ENCODE measurements around the gene CEP76.
"Not testable (repeated sequence)": the region's sequence is repeated elsewhere in the genome, so short reads cannot be mapped to it uniquely, and the experiment has no call there.

The CEP76 gene

DNA sequence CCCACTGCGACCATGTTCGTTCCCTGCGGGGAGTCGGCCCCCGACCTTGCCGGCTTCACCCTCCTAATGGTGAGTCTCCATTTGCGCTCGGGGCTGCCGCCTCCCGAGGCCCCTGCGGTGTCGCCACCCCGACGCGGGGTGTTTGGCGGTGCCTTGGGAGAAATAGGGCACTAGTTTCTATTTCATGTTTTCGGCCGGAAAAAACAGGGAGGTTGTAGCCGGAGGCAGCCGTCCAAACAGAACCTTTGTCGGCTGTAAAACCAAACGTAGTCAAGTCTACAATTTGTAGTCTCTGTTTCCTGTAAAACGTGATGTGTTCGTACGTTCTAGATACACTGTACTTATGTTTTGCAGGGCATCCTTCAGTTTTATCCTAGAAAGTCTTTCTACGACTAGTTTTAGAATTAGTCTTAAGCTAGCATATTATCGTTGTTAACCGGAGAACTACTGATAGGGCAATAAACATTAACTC is 609 bp upstream of the CEP76 start:
- no peak for DNase-seq

DNA sequence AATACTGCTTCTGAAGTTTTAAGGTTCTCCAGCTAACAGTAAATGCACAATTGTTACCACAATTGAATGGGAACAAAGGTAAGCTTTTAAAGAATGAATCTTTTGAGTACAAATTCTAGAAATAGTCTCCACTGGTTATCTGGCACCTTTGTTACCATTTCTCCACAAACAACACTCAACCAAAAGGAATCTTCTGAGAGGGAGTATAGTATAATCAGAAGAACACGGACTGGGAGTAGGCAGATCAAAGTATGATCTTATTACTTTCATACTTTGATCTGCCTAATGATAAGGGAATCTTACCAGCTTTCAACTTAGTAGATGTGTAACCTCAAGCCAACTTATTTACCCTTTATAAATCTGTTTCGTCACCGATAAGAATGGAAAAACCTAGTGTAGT is 1.4 kb downstream of the CEP76 start:
- peak; percentile 10 for DNase-seq

DNA sequence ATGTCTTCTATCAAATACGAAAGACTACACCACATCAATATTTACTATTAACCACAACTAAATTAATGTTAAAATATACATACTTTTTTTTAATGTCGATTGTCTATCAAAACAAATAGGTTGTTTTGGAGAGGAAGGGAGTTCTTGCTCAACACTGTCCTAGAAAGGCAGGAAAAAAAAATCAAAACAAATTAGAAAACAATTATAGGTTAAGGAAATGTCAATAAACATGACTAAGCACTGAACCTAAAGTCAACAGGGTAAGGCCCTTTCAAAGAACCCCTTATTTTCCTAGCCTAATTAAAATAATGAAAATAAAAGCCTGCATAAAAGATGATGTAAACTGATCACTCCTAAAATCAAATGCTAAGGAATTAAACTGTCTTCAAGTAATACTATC is 2.8 kb downstream of the CEP76 start:
- DNase-seq = no peak

DNA sequence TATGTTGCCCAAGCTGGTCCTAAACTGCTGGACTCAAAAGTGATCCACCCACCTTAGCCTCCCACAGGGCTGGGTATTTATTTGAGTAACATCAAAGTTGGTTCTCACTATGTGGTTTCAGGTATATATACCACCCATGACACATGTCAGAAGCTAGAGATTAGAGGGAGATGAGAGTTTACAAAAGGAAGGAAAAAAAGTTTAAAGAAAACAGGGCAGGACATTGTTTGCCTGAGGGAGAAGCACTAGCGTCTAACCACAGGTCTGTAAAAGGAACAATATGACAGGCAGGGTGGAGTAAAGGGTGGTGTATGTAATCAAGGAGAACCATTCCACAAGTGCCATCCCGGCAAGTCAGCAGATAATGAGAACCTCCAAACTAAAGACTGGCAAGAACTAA is 8.5 kb downstream of the CEP76 start:
- DNase-seq = no peak

DNA sequence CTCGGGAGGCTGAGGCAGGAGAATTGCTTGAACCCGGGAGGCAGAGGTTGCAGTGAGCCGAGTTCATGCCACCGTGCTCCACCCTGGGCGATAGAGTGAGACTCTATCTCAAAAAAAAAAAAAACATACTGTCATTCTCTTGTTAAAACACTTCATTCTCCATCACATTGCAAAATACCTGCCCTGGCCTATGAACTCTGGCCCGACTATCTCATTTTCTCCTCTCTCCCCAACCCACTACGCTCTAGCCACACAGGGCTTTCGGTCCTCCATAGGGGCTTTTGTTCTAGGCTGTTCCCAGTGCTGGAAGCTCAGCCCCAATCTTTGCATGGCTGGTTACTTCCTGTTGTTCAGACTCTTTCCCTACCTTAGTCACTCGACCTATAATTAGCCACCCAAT is 10.3 kb downstream of the CEP76 start:
- DNase-seq = no peak

DNA sequence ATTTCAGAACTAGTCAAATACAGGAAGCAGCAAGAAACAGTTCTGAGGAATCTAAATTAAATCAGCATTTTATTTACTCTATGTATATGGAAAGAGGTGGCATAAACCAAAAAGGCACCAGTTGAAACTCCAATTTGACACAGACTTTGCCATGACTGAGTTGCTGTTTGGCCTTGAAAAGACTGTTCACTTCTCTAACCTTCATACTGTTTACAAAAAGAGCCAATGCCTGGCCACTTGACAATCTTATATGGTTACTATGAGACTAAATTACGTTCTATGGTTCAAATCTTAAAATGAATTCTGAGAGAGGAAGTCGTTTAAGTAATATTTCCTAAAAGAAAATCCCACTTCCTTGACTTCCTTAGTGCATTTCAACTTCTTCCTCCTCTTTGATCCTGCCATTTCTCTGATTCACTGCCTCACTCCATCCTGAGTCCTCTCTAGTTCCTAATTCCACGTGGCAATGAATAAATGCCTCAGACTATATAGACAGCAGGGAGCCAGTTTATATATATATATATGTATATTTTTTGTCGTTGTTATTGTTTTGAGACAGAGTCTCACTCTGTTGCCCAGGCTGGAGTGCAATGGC is 13.2 kb downstream of the CEP76 start:
- no peak for DNase-seq

DNA sequence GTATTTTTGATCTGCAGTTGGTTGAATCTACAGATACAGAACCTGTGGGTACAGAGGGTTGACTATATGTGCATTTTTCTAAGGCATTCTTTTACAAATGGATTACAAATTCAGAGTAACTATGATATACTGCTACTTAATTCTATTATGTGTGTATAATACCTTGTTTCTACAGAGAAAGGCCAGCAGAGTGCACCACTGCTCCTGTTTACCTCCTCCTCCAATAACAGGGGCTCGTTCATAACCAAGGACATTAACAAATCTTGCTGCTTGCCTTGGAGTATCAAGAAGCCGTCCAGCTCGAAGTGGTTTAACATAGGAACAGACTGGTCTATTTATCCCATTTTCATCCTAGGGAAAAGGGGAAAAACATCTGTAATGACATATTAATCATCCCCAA is 16.4 kb downstream of the CEP76 start:
- no peak for DNase-seq

DNA sequence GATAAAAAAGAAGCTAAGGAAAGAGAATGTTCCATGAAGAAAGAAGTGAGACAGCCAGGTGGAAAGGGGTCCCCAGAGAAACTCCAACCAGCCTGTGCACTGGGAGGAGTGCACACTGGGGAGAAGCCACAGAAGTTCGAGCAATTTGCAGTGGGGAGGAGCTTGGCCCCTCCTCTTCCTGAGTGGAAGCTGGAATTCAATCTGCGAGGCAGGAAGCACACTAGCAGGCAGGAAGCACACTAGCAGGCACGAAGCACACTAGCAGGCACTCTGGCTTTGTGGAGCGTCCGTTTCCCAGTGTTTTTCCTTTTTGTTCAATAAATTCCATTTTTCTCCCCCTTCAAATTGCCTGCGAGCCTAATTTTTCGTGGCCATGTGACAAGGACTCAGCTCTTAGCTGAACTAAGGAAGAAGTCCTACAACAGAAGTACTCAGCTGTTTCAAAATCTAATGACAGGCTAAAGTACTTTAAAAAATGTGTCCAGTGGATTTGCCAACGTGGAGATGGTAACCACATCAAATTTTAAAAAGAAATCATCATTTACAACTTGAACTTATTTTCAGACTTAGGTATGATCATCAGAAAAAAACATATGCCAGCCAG is 23.2 kb downstream of the CEP76 start:
- no peak for DNase-seq

DNA sequence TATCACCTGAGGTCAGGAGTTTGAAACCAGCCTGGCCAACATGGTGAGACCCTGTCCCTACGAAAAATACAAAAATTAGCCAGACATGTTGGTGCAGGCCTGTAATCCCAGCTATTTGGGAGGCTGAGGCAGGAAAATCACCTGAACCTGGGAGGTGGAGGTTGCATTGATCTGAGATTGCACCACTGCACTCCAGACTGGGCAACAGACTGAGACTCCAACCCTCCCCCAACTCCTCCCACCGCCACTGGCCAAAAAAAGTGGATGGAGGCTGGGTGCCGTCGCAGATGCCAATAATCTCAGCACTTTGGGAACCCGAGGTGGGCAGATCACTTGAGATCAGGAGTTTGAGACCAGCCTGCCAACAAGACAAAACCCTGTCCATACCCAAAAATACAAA is 34.5 kb downstream of the CEP76 start:
- no peak for DNase-seq

DNA sequence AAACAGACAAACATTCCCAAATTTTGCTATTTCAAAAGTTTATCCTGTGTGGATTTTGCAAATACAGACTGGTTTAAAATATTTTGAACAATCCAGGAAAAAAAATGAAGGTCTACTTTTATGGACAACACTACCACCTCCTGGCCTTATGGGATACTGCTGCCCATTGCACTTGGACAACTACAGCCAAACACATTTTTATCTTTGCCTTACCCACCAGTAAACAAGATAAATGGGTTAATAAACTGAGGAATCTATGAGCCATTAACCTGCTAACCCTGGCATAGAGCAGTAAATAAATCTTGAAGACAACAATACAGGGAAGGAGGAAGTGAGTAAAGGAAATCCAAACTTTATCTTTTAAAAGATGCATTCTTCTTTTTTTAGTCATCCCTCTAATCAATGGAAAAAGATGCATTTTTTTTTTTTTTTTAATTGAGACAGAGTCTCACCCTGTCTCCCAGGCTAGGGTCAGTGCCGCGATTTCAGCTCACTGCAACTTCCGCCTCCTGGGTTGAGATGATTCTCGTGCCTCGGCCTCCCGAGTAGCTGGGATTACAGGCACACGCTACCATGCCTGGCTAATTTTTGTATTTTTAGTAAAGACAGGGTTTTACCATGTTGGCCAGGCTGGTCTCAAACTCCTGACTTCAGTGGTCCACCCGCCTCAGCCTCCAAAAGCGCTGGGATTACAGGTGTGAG is 42.5 kb downstream of the CEP76 start:
- peak; percentile 33 for DNase-seq

DNA sequence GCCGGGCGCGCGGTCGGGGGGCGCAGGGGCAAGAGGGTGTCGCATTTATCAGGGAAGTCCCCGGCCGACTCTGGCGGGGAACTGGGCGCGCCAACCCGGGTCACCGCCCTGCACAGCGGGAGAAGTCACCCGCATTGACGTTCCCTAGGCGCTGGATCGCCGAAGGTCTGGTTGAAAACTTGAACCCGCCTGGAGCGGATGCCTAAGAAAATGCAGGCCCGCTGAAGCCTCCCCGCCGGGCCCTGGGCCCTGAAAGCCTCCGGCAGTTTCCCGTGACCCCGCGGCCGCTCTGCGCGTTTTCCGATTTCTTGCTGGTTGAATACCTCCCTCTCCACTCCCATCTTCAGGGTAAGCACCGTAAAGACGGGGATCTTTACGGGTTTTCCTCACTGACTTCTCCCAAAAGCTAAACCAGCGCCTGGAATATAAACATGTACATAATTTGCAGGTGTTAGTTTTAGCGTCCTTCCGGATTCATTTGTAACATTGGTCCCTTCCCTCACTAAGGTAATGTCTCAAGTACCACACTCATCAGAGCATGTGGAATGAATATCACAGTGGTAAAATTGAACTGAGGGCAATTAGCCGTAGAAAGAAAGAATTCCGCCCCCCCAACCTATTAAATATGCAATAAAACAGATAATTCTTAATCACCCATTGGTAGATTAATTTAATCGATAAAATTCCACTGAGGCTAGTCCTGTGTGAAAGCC is 43.9 kb downstream of the CEP76 start:
- peak; percentile 13 for DNase-seq

DNA sequence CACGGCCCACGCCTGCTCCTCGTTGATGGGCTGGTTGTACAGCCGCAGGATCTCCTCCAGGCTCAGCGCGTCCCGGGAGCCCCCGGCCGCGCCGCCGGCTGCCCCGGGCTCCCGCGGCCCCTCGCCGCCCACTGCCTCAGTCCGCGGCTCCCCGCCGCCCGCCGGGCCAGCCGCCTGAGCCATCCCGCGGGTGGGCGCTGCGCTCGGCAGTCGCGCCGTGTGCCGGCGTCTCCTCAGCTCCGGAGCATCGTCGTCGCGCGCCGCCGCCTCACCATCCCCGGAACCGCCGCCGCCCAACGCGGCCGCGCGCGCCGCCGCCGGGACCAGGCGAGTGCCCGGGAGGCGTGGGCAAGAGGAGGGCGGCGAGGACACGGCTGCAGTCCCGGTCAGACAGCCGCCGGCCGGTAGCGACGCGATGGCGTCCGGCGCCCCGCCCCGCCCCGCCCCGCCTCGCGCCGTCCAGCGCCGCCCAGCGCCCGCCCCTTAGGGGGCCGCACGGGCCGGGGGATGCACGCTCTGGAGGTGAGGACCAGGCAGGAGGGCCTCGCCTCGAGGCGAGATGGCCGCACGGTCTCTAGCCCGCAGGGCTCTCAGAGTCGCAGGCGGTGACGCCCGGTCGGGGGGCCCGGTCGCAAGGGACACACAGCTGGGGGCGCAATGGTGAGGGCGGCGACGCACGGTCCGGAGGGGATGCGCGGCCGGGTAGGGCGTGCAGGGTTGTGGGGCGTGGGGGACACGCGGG is 44.7 kb downstream of the CEP76 start, which contains the start of gene SPIRE1:
Gene SPIRE1 (minus strand): TSS at position 424 of the 742 bp plus-strand sequence. CDS start 241 bp downstream, at position 183.
- peak; percentile 26 for DNase-seq

DNA sequence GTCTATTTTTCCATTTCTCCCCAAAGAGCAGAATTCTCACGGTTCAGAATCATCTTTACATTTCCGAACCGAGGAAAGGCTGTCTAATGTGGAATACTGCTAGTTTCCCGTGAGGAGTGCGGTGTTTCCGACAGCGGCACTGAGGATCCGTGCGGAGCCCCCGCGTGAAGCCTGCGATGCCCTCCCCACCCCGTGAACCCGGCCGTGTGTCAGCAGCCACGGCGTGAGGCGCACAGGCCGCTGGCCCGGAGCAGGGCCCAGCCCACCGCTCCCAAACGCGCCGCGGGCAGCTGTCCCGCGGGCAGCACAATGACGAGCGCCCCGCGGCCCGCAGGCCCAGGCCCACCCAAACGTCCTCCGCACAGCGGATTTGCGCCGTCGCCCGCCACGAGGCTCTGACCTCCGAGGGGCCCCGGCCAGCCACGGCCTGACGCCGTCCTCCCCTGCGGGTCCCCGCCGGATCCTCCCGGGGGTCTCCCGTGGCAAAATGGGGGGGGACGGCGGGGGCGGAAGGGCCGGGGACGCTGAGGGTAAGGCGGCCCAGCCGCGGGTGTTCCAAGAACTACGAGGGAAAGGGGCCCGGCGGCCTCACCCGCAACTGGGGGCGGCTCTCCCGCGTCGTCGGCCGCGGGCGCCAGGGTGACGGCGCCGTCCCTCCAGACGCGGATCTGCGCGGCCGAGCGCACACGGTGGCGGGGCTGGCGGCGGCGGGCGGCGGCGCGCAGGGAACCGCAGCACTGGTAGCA is 45.4 kb downstream of the CEP76 start:
- no peak for DNase-seq

DNA sequence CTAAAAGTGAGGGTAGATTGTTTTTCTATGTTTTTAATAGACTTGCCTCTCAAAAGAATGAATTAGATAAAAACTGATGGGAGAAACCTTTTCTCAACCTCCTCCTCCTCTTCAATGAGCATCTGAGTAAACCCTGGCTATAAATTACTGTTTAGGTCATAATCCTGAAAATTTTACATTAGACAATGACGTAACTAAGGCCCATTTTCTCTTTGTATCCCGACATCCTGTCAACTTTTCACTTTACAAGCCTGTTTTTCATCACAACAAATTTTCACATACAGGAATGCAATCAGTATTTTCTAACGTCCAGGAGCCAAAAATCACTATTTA is 46.0 kb downstream of the CEP76 start:
- DNase-seq = no peak

DNA sequence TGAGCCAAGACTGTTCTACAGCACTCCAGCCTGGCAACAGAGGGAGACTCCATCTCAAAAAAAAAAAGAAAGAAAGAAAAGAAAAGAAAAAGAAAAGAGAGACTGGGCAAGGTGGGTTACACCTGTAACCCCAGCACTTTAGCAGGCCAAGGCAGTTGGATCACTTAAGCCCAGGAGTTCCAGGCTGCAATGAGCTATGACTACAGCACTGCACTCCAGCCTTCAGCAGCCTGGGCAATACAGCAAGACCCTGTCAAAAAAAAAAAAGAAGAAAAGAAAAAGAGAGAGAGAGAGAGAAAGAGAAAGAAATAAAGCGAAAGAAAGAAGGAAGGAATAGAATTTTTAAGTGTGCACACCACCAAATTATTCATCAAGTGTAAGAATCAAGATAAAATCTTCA is 47.6 kb downstream of the CEP76 start:
- DNase-seq = no peak

DNA sequence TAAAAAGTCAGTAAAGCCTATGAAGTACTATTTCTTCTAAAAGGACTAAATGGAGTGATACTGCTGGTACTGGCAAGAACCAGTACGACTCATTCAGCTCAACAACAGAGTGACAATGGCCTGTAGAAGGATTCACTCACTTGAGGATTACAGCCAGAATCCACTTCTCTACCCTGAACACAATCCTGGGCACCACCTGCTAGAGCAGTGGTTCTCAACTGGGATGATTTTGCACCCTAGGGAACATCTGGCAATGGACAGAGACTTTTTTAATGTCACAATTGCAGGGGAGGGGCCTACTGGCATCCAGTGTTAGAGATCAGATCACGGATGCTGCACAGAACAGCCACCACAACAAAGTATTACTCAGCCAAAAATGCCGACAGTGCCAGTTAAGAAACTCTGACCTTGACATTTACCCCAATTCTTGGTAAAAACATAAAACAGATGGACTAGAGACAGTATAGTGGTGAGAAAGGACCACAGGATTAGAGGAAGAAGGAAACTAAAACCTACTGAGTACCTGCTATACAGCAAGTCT is 49.6 kb downstream of the CEP76 start:
- DNase-seq = no peak

DNA sequence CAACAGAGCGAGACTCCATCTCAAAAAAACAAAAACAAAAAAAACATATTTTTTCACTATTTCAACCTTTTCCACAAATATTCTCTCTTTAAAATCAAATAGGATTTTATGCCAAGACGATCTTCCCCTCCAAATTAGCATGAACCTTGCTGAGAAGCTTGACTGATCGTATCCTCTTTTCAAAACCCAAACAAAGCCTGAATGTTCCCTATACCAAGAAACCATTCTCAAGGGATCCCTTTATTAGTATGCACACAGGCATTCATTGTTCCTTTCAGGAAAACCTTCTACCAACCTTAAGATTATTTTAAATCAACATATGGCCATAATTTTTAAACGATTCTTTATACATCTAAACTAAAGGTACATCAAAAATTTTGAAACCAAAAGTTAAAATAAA is 50.9 kb downstream of the CEP76 start:
- no peak for DNase-seq

DNA sequence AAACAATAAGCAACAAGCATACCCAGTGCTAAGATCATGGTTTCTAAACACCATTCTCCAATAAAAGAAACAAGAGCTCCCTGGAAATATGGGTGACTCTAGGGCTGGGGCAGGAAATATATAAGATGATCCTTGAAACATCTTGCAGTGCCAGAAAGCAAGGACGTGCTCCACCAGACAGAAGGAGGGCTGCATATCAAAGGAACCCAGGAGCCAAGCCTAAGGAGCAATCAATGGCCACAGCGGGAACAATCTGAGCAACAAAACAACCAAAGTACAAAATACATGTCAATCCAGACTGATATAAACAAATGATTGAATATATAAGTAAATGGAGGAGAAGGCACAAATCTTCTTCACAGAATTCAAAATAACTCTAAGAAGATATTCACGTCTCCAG is 54.8 kb downstream of the CEP76 start:
- no peak for DNase-seq

DNA sequence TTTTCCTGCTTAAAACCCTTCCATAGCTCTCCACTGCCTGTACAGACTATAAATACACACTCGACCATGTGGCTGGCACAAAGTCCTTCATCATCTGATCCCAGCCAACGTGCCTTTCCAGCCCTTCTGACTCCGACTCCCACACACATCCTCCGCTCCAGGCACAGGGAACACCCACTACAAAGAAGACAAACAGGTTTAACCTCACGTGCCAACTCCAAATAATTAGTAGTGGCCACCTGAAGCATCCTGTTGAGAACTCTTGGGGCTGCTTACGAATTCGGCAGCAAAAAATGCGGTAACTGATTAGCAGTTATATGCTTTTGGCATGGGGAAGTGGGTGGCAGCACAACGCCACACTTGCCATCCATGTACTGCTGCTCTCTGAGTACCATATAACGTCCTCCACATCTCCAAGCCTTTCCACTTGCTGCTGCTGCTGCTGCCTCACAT is 56.7 kb downstream of the CEP76 start:
- no peak for DNase-seq

DNA sequence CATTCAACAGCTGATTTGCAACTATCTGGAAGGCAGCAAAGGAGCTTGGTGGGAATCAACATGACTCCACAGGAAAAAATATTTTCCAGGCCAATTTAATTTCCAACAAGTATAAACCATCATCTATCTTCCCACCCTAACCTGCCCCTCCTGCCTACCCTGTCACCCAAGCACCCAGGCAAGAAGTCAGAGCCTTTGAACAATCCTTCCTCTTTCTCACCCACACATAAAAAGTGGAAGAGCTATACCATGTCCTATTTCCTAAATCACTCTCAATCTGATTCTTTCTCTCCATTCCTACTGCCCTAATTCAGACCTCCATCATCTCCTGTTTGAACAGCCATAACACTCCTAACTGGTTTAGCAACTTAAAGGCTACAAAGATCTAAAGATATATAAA is 57.3 kb downstream of the CEP76 start:
- no peak for DNase-seq

DNA sequence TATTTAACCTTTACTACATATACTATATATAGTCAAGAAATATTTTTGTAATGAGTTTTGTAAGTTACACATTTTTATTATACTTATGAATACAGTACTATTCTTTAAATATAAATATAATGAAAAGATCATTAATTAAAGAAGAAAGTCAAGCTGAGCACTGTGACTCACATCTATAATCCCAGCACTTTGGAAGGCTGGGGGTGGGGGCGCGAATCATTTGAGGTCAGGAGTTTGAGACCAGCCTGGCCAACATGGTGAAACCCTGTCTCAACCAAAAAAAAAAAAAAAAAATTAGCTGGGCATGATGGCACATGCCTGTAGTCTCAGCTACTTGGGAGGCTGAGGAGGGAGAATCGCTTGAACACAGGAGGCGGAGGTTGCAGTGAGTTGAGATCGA is 58.8 kb downstream of the CEP76 start:
- not testable (repeated sequence) for DNase-seq

DNA sequence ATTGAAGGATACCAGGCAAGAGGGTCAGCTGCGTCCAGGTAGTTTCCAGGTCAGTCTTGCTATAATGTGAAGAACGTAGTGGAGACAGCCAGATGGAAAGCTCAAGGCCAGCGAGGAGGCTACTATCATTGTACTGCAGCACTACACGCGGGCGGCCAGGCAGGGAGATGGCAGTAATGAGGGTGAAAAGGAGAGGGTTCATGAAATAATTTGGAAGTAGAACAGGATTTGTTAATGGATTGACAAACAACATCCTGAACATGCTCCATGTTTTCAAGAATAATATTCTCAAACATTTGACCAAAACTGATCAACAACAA is 61.7 kb downstream of the CEP76 start:
- no peak for DNase-seq
